GM23338 (cell line): ENCODE results near the gene DPH1. TPM values are rescaled to one million over a fixed set of nuclear protein-coding genes. Genes with fewer than 3 reads are reported as not detected.
"Not testable (repeated sequence)": the region's sequence is repeated elsewhere in the genome, so short reads cannot be mapped to it uniquely, and the experiment has no call there.

Experiments used
- ATAC-seq: fragments of 200-7000 bp; cut with Tn5 transposase; 3 replicates; pipeline ENCODE4 v1.9.1; 2020
- DNase-seq: peaks from one replicate; pipeline ENCODE4 v3.0.0-alpha.2; 2015; ENCODE audit warnings: low spot score
- H2AFZ ChIP-seq: fragments of 200-600 bp; sonication (generic); 2 replicates; pipeline ENCODE4 v1.8.0; 2016; ENCODE audit warnings: antibody characterized with exemption, mild to moderate bottlenecking, moderate library complexity
- H3F3A ChIP-seq: fragments of 200-600 bp; sonication (generic); replicated peaks from 2 replicates; pipeline ENCODE4 v1.8.0; 2017; ENCODE audit warnings: antibody characterized with exemption, mixed run types, low read depth
- H3K27ac ChIP-seq: fragments of 200-600 bp; sonication (generic); 2 replicates; pipeline ENCODE4 v1.6.1; 2016; ENCODE audit warnings: low read depth
- H3K27me3 ChIP-seq: fragments of 200-600 bp; sonication (generic); 2 replicates; pipeline ENCODE4 v1.8.0; 2016; ENCODE audit warnings: mild to moderate bottlenecking, mixed run types, moderate library complexity; ENCODE audit not compliant: insufficient read depth
- H3K36me3 ChIP-seq: fragments of 200-600 bp; sonication (generic); 2 replicates; pipeline ENCODE4 v1.8.0; 2016; ENCODE audit warnings: mild to moderate bottlenecking; ENCODE audit not compliant: insufficient read depth
- H3K4me1 ChIP-seq: fragments of 200-600 bp; sonication (generic); 2 replicates; pipeline ENCODE4 v1.8.0; 2016; ENCODE audit warnings: mild to moderate bottlenecking, moderate library complexity; ENCODE audit not compliant: insufficient read depth
- H3K4me2 ChIP-seq: fragments of 200-600 bp; sonication (generic); 2 replicates; pipeline ENCODE4 v1.7.1; 2017; ENCODE audit warnings: mixed run types
- H3K4me3 ChIP-seq: fragments of 200-600 bp; sonication (generic); 2 replicates; pipeline ENCODE4 v1.6.1; 2016; ENCODE audit warnings: mixed run types
- H3K79me2 ChIP-seq: fragments of 200-600 bp; sonication (generic); replicated peaks from 2 replicates; pipeline ENCODE4 v1.8.0; 2017; ENCODE audit warnings: mild to moderate bottlenecking; ENCODE audit not compliant: insufficient read depth
- H3K9me2 ChIP-seq: fragments of 200-600 bp; sonication (generic); 2 replicates; pipeline ENCODE4 v1.8.0; 2017; ENCODE audit not compliant: insufficient read depth
- H4K20me1 ChIP-seq: fragments of 200-600 bp; sonication (generic); replicated peaks from 2 replicates; pipeline ENCODE4 v1.8.0; 2017; ENCODE audit warnings: mild to moderate bottlenecking; ENCODE audit not compliant: insufficient read depth
- H3K27ac Mint-ChIP-seq: 2 replicates; pipeline ENCODE4 v1.8.0; 2020; ENCODE audit warnings: inconsistent platforms, mild to moderate bottlenecking, moderate library complexity, mixed read lengths
- H3K27me3 Mint-ChIP-seq: 3 replicates; pipeline ENCODE4 v1.8.0; 2022; ENCODE audit warnings: low read depth, mild to moderate bottlenecking, moderate library complexity, mixed read lengths, inconsistent platforms; ENCODE audit not compliant: insufficient read depth, poor library complexity
- H3K36me3 Mint-ChIP-seq: 3 replicates; pipeline ENCODE4 v1.8.0; 2021; ENCODE audit warnings: low read depth, mild to moderate bottlenecking, inconsistent platforms, moderate library complexity, mixed read lengths
- H3K4me1 Mint-ChIP-seq: 3 replicates; pipeline ENCODE4 v1.8.0; 2020; ENCODE audit warnings: mild to moderate bottlenecking, inconsistent platforms, mixed read lengths
- H3K4me3 Mint-ChIP-seq: 3 replicates; pipeline ENCODE4 v1.8.0; 2021; ENCODE audit warnings: moderate library complexity, mild to moderate bottlenecking, inconsistent platforms, mixed read lengths
- H3K9me3 Mint-ChIP-seq: 3 replicates; pipeline ENCODE4 v1.8.0; 2020; ENCODE audit warnings: moderate library complexity, mild to moderate bottlenecking, inconsistent platforms, mixed read lengths
- CREB1 ChIP-seq: fragments of 250-450 bp; sonication (Bioruptor Pico); IDR thresholded peaks from 2 replicates; pipeline ENCODE4 v1.5.0; 2020; ENCODE audit warnings: low read depth, mild to moderate bottlenecking, moderate library complexity
- EZH2phosphoT487 ChIP-seq: fragments of 200-600 bp; sonication (generic); IDR thresholded peaks from one replicate; pipeline ENCODE4 v1.8.1; 2018; ENCODE audit warnings: antibody characterized with exemption; ENCODE audit not compliant: unreplicated experiment
- STAT1 ChIP-seq: IDR thresholded peaks from one replicate; pipeline ENCODE4 v1.6.1; 2016; ENCODE audit warnings: antibody characterized with exemption; ENCODE audit not compliant: unreplicated experiment
- ZNF114 ChIP-seq: fragments of 250-450 bp; sonication (Bioruptor Pico); IDR thresholded peaks from 2 replicates; pipeline ENCODE4 v1.5.0; 2020; ENCODE audit warnings: mild to moderate bottlenecking, moderate library complexity
- polyA plus RNA-seq: library from polyadenylated mRNA; unstranded; fragments of >200 nt; fragmentation: Nextera tagmentation; extraction: Ambion mirVana; gene quantifications from 2 replicates; pipeline ENCODE4 v1.2.1, GENCODE V29; 2016
- total RNA-seq: library from RNA; depleted of rRNA; stranded (reverse); fragments of >200 nt; shearing (Covaris generic); gene quantifications from 2 replicates; pipeline ENCODE4 v1.2.3, GENCODE V29; 2014
- TF ChIP-seq, protein P1 (sequence below): IDR thresholded peaks from one replicate; pipeline ENCODE4 v1.6.1; 2018; ENCODE audit warnings: antibody characterized with exemption; ENCODE audit not compliant: unreplicated experiment
- TF ChIP-seq, protein P2 (sequence below): IDR thresholded peaks from 2 replicates; pipeline ENCODE4 v1.6.1; 2016; ENCODE audit warnings: antibody characterized with exemption

The DPH1 gene
- total and polyA plus RNA-seq, 2 experiments from 2014 or later: 11.8 to 28.2 TPM

DNA sequence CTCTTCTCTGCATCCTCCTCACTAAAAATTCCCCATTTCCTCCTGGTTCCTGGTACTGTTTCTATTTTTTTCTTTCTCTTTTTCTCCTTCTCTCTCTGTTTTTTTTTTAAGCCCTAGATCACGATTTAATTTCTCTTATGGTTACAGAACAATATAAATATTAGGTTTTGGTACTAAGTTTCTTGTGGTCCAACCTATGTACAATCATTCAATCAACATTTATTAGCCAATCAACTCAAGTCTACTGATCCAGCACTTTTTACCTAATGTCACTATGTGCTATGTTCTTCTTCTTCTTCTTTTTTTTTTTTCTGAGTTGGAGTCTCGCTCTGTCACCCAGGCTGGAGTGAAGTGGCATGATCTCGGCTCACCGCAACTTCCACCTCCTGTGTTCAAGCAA is 17.5 kb upstream of the DPH1 start:
- no peaks in the 10 kb centered on the region for H4K20me1 ChIP-seq
- no peak overlapping the region for H2AFZ ChIP-seq
- H3K27ac ChIP-seq: no peak overlapping the region
- H3K9me2 ChIP-seq: no peaks in the 10 kb centered on the region
- TF ChIP-seq, protein P1, sequence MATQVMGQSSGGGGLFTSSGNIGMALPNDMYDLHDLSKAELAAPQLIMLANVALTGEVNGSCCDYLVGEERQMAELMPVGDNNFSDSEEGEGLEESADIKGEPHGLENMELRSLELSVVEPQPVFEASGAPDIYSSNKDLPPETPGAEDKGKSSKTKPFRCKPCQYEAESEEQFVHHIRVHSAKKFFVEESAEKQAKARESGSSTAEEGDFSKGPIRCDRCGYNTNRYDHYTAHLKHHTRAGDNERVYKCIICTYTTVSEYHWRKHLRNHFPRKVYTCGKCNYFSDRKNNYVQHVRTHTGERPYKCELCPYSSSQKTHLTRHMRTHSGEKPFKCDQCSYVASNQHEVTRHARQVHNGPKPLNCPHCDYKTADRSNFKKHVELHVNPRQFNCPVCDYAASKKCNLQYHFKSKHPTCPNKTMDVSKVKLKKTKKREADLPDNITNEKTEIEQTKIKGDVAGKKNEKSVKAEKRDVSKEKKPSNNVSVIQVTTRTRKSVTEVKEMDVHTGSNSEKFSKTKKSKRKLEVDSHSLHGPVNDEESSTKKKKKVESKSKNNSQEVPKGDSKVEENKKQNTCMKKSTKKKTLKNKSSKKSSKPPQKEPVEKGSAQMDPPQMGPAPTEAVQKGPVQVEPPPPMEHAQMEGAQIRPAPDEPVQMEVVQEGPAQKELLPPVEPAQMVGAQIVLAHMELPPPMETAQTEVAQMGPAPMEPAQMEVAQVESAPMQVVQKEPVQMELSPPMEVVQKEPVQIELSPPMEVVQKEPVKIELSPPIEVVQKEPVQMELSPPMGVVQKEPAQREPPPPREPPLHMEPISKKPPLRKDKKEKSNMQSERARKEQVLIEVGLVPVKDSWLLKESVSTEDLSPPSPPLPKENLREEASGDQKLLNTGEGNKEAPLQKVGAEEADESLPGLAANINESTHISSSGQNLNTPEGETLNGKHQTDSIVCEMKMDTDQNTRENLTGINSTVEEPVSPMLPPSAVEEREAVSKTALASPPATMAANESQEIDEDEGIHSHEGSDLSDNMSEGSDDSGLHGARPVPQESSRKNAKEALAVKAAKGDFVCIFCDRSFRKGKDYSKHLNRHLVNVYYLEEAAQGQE: no peak
- TF ChIP-seq CREB1 (CRISPR knock-in tag): no peak
- TF ChIP-seq STAT1: no peak
- no peak for TF ChIP-seq EZH2phosphoT487
- TF ChIP-seq ZNF114: no peak
- TF ChIP-seq, protein P2, sequence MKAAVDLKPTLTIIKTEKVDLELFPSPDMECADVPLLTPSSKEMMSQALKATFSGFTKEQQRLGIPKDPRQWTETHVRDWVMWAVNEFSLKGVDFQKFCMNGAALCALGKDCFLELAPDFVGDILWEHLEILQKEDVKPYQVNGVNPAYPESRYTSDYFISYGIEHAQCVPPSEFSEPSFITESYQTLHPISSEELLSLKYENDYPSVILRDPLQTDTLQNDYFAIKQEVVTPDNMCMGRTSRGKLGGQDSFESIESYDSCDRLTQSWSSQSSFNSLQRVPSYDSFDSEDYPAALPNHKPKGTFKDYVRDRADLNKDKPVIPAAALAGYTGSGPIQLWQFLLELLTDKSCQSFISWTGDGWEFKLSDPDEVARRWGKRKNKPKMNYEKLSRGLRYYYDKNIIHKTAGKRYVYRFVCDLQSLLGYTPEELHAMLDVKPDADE: no peak
- H3K4me1 ChIP-seq: peaks cover 13% of the 10 kb centered on the region; the same call in 1 of the 2 replicates
- no peak overlapping the region for H3K4me3 ChIP-seq
- no peak overlapping the region for H3K4me2 ChIP-seq
- no peak for ATAC-seq
- Mint-ChIP-seq H3K9me3 (no peaks in the 10 kb centered on the region; the same call in 2 of the 3 replicates), H3K4me3 (no peak overlapping the region; the same call in 2 of the 3 replicates), H3K27me3 (peaks cover 27% of the 10 kb centered on the region), H3K27ac (no peak overlapping the region), H3K36me3 (no peaks in the 10 kb centered on the region), H3K4me1 (peaks cover 17% of the 10 kb centered on the region)
- no peaks in the 10 kb centered on the region for H3K79me2 ChIP-seq
- DNase-seq: no peak
- 0 out of 2 replicates have a peak, but pooled peaks cover 5% of the 10 kb centered on the region for H3K27me3 ChIP-seq
- H3F3A ChIP-seq: no peaks in the 10 kb centered on the region; the same call in 1 of the 2 replicates
- no peaks in the 10 kb centered on the region for H3K36me3 ChIP-seq

GRCh38 chr17:2013220-2013993 is 16.5 kb upstream of the DPH1 start:
- H3K79me2 ChIP-seq, H3K27ac Mint-ChIP-seq, H3K9me3 Mint-ChIP-seq, ATAC-seq, H3K27ac ChIP-seq, H3K36me3 ChIP-seq, H3K27me3 ChIP-seq, H3K36me3 Mint-ChIP-seq, H3F3A ChIP-seq, H3K4me3 Mint-ChIP-seq, H2AFZ ChIP-seq, DNase-seq, H3K4me2 ChIP-seq, H3K9me2 ChIP-seq, H4K20me1 ChIP-seq, H3K4me3 ChIP-seq: not testable (repeated sequence)
- peaks cover 13% of the 10 kb centered on the region; the same call in 1 of the 2 replicates for H3K4me1 ChIP-seq
- Mint-ChIP-seq H3K4me1 (peaks cover 17% of the 10 kb centered on the region), H3K27me3 (peaks cover 35% of the 10 kb centered on the region)
